ENCODE data around the gene DEFB121.

DEFB121 gene

DNA sequence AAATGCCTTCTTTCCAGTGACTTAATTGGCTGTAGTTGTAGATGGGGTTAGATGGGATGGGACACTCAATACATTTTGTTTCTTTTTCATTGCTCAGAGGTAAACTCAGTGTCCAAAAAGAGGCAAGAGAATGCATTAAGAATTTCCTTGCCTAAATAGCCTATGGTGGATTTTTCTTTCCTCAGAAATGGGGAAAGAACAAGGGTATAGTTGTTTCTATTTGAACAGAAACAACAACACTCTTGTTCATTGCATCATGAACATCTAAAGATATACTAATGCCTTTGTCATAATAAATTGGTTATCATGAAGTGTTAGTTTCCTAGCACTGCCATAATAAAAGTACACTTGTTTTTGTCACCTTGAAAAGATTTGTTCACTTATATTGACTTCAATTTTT is 19.8 kb upstream of the DEFB121 start:
- H3K9ac ChIP-seq (ENCODE audit: insufficient read length): no peak overlapping the region

DNA sequence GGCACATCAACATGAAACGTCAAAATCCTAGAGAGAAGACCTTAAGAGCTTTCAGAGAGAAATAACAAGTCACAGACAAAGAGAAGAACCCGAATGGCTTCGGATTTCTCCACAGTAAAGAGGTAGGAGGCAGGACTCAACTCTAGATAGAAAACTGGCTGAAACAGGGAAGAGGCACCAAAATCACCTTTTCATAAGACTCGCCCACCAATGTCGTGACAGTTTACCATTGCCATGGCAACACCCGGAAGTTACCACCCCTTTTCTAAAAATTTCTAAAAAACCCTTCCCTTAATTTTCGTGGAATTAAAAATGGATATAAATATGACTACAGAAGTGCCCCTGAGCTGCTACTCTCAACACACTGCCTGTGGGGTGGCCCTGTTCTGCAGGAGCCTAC is 12.3 kb upstream of the DEFB121 start:
- DNase-seq (ENCODE audit: low read depth, low spot score): no peak
- H3K9me3 ChIP-seq (ENCODE audit: low read depth, low read length): no peaks in the 10 kb centered on the region
- H3K9ac ChIP-seq (ENCODE audit: insufficient read length): no peak overlapping the region
- no peaks in the 10 kb centered on the region for H3K36me3 ChIP-seq (ENCODE audit: insufficient read depth, low read length)
- no peak overlapping the region for H3K4me3 ChIP-seq
- TF ChIP-seq EZH2 (IDR thresholded peaks at IDR 0.05) (no peak), POLR2AphosphoS5 (IDR thresholded peaks at IDR 0.05; ENCODE audit: borderline replicate concordance, low read depth, low read length) (no peak), FOXP2 (optimal IDR thresholded peaks at IDR 0.05; ENCODE audit: control extremely low read depth, extremely low read length, insufficient read depth) (no peak)
- H3K27ac ChIP-seq: no peak overlapping the region

More for the DNA sequence above, 19.8 kb upstream of the DEFB121 start:
- H3K27ac ChIP-seq: no peak overlapping the region
- TF ChIP-seq EZH2 (IDR thresholded peaks at IDR 0.05) (no peak), FOXP2 (optimal IDR thresholded peaks at IDR 0.05; ENCODE audit: control extremely low read depth, extremely low read length, insufficient read depth) (no peak), POLR2AphosphoS5 (IDR thresholded peaks at IDR 0.05; ENCODE audit: borderline replicate concordance, low read depth, low read length) (no peak)
- no peaks in the 10 kb centered on the region for H3K36me3 ChIP-seq (ENCODE audit: insufficient read depth, low read length)
- DNase-seq (ENCODE audit: low read depth, low spot score): no peak
- no peak overlapping the region for H3K4me3 ChIP-seq
- H3K9me3 ChIP-seq (ENCODE audit: low read depth, low read length): no peaks in the 10 kb centered on the region

DNA sequence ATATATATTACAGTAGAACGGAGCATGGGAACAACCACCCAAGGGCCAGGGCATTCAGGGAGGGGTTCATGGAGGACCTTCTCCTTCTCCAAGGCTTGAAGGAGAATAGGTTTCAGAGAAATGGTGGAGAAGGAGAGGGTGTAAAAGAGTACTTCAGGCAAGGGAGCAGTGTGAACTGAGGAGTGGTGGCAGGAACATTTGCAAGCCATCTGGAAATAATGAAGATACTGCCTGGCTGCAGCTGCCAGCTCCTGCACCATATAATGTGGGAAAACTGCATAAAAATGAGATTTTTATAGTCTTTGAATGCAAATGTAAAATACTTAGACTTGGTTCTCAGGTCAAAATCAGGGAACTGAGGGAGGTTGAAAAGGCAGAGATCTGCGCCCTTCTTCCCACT is 9.6 kb upstream of the DEFB121 start:
- no peak overlapping the region for H3K4me3 ChIP-seq
- no peaks in the 10 kb centered on the region for H3K9me3 ChIP-seq (ENCODE audit: low read depth, low read length)
- TF ChIP-seq EZH2 (IDR thresholded peaks at IDR 0.05) (no peak), POLR2AphosphoS5 (IDR thresholded peaks at IDR 0.05; ENCODE audit: borderline replicate concordance, low read depth, low read length) (no peak), FOXP2 (optimal IDR thresholded peaks at IDR 0.05; ENCODE audit: control extremely low read depth, extremely low read length, insufficient read depth) (no peak)
- DNase-seq (ENCODE audit: low read depth, low spot score): no peak
- no peak overlapping the region for H3K27ac ChIP-seq
- H3K36me3 ChIP-seq (ENCODE audit: insufficient read depth, low read length): no peaks in the 10 kb centered on the region
- no peak overlapping the region for H3K9ac ChIP-seq (ENCODE audit: insufficient read length)

DNA sequence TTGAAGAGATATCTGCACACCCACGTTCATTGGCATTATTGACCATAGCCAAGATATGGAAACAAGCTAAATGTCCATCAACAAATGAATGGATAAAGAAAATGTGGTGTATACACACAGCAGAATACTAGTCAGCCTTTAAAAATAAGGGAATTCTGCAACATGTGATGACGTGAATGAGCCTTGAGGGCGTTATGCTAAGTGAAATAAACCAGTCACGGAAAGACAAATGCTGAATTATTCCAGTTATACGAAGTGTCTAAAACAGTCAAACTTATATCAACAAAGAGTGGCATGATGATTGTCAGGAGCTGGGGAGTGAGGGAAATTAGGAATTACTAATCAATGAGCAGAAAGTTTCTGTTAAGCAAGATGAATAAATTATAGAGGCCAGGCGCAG is 8.4 kb upstream of the DEFB121 start:
- H3K36me3 ChIP-seq (ENCODE audit: insufficient read depth, low read length): no peaks in the 10 kb centered on the region
- TF ChIP-seq FOXP2 (optimal IDR thresholded peaks at IDR 0.05; ENCODE audit: control extremely low read depth, extremely low read length, insufficient read depth): no peak
- TF ChIP-seq EZH2 (IDR thresholded peaks at IDR 0.05): no peak
- TF ChIP-seq POLR2AphosphoS5 (IDR thresholded peaks at IDR 0.05; ENCODE audit: borderline replicate concordance, low read depth, low read length): no peak
- no peaks in the 10 kb centered on the region for H3K9me3 ChIP-seq (ENCODE audit: low read depth, low read length)
- H3K4me3 ChIP-seq: no peak overlapping the region
- DNase-seq (ENCODE audit: low read depth, low spot score): no peak
- no peak overlapping the region for H3K27ac ChIP-seq
- no peak overlapping the region for H3K9ac ChIP-seq (ENCODE audit: insufficient read length)

DNA sequence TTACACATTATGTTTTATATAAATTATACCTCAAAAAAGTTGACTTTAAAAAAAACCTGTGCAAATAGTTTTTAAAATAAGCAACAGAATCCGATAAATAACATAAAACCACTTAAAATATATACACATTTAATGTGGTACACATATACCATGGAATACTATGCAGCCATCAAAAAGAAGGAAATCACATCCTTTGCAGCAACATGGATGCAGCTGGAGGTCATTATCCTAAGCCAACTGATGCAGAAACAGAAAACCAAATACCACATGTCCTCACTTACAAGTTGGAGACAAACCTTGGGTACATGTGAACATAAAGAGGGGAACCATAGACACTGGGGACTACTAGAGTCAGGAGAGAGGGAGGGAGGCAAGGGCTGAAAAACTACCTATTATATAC is 4.0 kb upstream of the DEFB121 start:
- H3K9me3 ChIP-seq (ENCODE audit: low read depth, low read length): no peaks in the 10 kb centered on the region
- no peak overlapping the region for H3K27ac ChIP-seq
- DNase-seq (ENCODE audit: low read depth, low spot score): no peak
- H3K9ac ChIP-seq (ENCODE audit: insufficient read length): no peak overlapping the region
- TF ChIP-seq POLR2AphosphoS5 (IDR thresholded peaks at IDR 0.05; ENCODE audit: borderline replicate concordance, low read depth, low read length): no peak
- no peaks in the 10 kb centered on the region for H3K36me3 ChIP-seq (ENCODE audit: insufficient read depth, low read length)
- H3K4me3 ChIP-seq: no peak overlapping the region

DNA sequence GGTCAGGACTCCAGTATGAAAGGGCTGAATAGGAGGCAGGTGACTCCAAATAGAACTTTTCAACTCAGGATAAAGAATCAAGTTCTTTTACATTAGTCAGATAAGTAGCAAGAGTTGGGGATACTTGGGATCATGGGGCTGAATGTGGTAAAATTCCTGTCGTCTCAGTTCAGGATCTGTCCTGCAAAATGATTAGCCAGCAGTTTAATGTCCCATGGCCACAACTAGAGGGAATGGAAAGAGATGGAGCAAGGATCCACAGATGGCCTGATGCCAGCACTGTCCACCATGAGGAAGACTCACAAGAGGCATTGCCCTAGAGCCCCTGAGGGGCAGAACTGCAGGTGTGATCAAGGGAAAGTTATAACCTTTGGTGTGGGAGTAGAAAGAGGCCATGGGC is 2.1 kb downstream of the DEFB121 start:
- no peak overlapping the region for H3K9ac ChIP-seq (ENCODE audit: insufficient read length)
- no peaks in the 10 kb centered on the region; the same call in 1 of the 2 replicates for H3K9me3 ChIP-seq (ENCODE audit: low read depth, low read length)
- H3K4me3 ChIP-seq: no peak overlapping the region
- no peak overlapping the region for H3K27ac ChIP-seq
- TF ChIP-seq EZH2 (IDR thresholded peaks at IDR 0.05) (no peak), FOXP2 (optimal IDR thresholded peaks at IDR 0.05; ENCODE audit: control extremely low read depth, extremely low read length, insufficient read depth) (no peak), POLR2AphosphoS5 (IDR thresholded peaks at IDR 0.05; ENCODE audit: borderline replicate concordance, low read depth, low read length) (no peak)
- no peaks in the 10 kb centered on the region for H3K36me3 ChIP-seq (ENCODE audit: insufficient read depth, low read length)
- no peak for DNase-seq (ENCODE audit: low read depth, low spot score)

DNA sequence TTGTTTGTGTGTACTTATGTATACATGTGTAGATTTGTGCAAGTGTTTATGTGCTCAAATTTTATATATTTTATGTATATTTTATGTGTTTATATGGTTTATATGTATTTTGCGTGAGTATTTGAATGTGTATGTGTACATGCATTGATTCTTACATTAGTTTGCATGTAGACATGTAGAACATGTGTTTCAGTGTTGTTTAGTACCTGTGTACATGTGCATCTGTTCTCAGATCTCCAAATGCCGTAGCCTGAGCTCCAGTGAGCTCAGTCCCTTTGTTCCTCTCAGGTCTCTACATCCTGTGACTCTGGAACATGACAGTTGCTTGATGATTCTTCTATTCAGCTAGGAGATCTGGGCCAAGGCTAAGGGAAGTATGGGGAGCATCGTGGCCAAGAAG is 11.1 kb downstream of the DEFB121 start:
- Histone ChIP-seq H3K36me3 (ENCODE audit: insufficient read depth, low read length) (no peaks in the 10 kb centered on the region), H3K9me3 (ENCODE audit: low read depth, low read length) (no peaks in the 10 kb centered on the region), H3K9ac (ENCODE audit: insufficient read length) (no peak overlapping the region), H3K4me3 (no peak overlapping the region), H3K27ac (no peak overlapping the region)
- TF ChIP-seq POLR2AphosphoS5 (IDR thresholded peaks at IDR 0.05; ENCODE audit: borderline replicate concordance, low read depth, low read length) (no peak), FOXP2 (optimal IDR thresholded peaks at IDR 0.05; ENCODE audit: control extremely low read depth, extremely low read length, insufficient read depth) (no peak), EZH2 (IDR thresholded peaks at IDR 0.05) (no peak)
- DNase-seq (ENCODE audit: low read depth, low spot score): no peak

DNA sequence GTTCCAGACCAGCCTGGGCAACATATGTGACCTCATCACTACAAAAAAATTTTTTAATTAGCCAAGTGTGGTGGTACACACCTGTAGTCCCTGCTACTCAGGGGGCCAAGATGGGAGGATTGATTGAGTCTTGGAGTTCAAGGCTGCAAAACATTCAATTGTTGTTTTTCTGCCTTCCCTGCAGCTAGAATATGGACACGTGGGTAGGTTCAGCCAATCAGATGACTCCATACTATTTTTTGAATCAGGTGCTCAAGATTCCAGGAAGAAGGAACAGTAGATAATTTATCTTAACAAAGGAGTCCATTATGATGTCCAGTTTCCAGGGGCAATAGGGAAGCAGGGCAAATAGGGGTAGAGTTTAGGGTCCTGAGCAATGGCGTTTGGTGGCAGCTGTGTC is 13.2 kb downstream of the DEFB121 start:
- Histone ChIP-seq H3K9ac (ENCODE audit: insufficient read length) (no peak overlapping the region), H3K36me3 (ENCODE audit: insufficient read depth, low read length) (no peaks in the 10 kb centered on the region), H3K27ac (no peak overlapping the region), H3K4me3 (no peak overlapping the region), H3K9me3 (ENCODE audit: low read depth, low read length) (no peaks in the 10 kb centered on the region)
- no peak for DNase-seq (ENCODE audit: low read depth, low spot score)
- TF ChIP-seq POLR2AphosphoS5 (IDR thresholded peaks at IDR 0.05; ENCODE audit: borderline replicate concordance, low read depth, low read length): no peak
- no peak for TF ChIP-seq EZH2 (IDR thresholded peaks at IDR 0.05)
- TF ChIP-seq FOXP2 (optimal IDR thresholded peaks at IDR 0.05; ENCODE audit: control extremely low read depth, extremely low read length, insufficient read depth): no peak

DNA sequence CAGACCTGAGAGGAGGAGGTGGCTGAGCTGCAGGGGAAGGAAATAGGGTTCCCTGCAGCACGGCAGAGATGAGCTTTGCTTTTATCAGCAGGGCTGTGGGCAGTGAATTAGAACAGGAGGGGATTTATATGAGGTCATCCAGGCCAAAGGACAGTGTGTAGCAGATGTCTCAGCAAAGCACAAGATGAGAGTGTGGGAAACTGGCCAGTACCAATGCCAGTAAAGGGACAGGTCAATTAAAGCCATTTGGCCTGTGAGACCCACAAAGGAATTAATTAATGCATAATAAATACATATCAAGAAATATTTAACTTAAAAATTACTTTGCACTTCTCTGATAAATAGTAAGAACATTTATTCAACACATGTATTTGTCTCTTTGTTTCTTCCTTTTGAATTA is 15.5 kb downstream of the DEFB121 start, which contains the start of gene DEFB119:
Gene DEFB119 (minus strand): TSS at position 101 of the 400 bp plus-strand sequence. CDS start 107 bp downstream, outside the sequence.
- H3K9me3 ChIP-seq (ENCODE audit: low read depth, low read length): no peaks in the 10 kb centered on the region
- DNase-seq (ENCODE audit: low read depth, low spot score): no peak
- H3K36me3 ChIP-seq (ENCODE audit: insufficient read depth, low read length): no peaks in the 10 kb centered on the region
- no peak within 1 kb of the TSS for H3K4me3 ChIP-seq
- no peak within 1 kb of the TSS for H3K9ac ChIP-seq (ENCODE audit: insufficient read length)
- H3K27ac ChIP-seq: no peak within 1 kb of the TSS
- TF ChIP-seq FOXP2 (optimal IDR thresholded peaks at IDR 0.05; ENCODE audit: control extremely low read depth, extremely low read length, insufficient read depth): no peak
- TF ChIP-seq POLR2AphosphoS5 (IDR thresholded peaks at IDR 0.05; ENCODE audit: borderline replicate concordance, low read depth, low read length): no peak
- no peak for TF ChIP-seq EZH2 (IDR thresholded peaks at IDR 0.05)

All from SK-N-MC (cell line).